GM12873 (cell line): Measurements from ENCODE around the gene ZBTB21.

Experiments
- CTCF ChIP-seq: IDR thresholded peaks from 2 replicates; pipeline ENCODE4 v1.5.1; 2012; ENCODE audit warnings: low read depth, mild to moderate bottlenecking, moderate library complexity, low read length, control low read depth; ENCODE audit not compliant: insufficient read depth; ENCODE audit errors: missing control alignments

ZBTB21 gene

GRCh38 chr21:41987310-41987709, 22.9 kb downstream of the ZBTB21 start:
- TF ChIP-seq CTCF, result no peak

GRCh38 chr21:41985662-41986416, 24.3 kb downstream of the ZBTB21 start:
- TF ChIP-seq CTCF, result no peak

- TF ChIP-seq CTCF, result no peak
Measured at GRCh38 chr21:41983229-41983628, 26.9 kb downstream of the ZBTB21 start.

- no peak for TF ChIP-seq CTCF
Measured at GRCh38 chr21:41980561-41980960, 29.6 kb downstream of the ZBTB21 start.

GRCh38 chr21:41979751-41980369, 30.3 kb downstream of the ZBTB21 start:
- TF ChIP-seq CTCF, result no peak

- TF ChIP-seq CTCF, result no peak
Measured at GRCh38 chr21:41979335-41979734, 30.8 kb downstream of the ZBTB21 start.

GRCh38 chr21:41977034-41977950, 32.9 kb downstream of the ZBTB21 start:
- no peak for TF ChIP-seq CTCF
